Spinal cord (tissue), 10 donors: ENCODE results near the gene KISS1. TPM values are rescaled to one million over a fixed set of nuclear protein-coding genes. Genes with fewer than 3 reads are reported as not detected.

Source experiments
- DNase-seq, 6 donors: peaks; one replicate each; pipeline versions ENCODE4 v3.0.0 to v3.0.0-alpha.2; 2013 to 2015; ENCODE audit warnings: low spot score in 6 of 6, low read depth in 4 of 6
- H3K27ac ChIP-seq: one replicate; pipeline ENCODE4 v1.5.1; 2013; ENCODE audit warnings: low read depth, low read length, control low read depth
- H3K27me3 ChIP-seq: one replicate; pipeline ENCODE4 v1.6.1; 2013; ENCODE audit warnings: low read length; ENCODE audit not compliant: control insufficient read depth, insufficient read depth
- H3K36me3 ChIP-seq: one replicate; pipeline ENCODE4 v1.6.1; 2013; ENCODE audit warnings: low read length; ENCODE audit not compliant: control insufficient read depth, insufficient read depth
- H3K4me1 ChIP-seq: one replicate; pipeline ENCODE4 v1.6.1; 2013; ENCODE audit warnings: low read length; ENCODE audit not compliant: control insufficient read depth, insufficient read depth
- H3K4me3 ChIP-seq: one replicate; pipeline ENCODE4 v1.5.1; 2013; ENCODE audit warnings: low read depth, low read length, control low read depth
- H3K9me3 ChIP-seq: one replicate; pipeline ENCODE4 v1.6.1; 2013; ENCODE audit warnings: low read length; ENCODE audit not compliant: control insufficient read depth, insufficient read depth
- WGBS: methylation state at CpG from one replicate; pipeline ENCODE4 v1.1.5; 2013; ENCODE audit warnings: missing lambda C conversion rate; ENCODE audit not compliant: insufficient coverage; 5-methylcytosine and 5-hydroxymethylcytosine counted together
- polyA plus RNA-seq, 2 donors: library from polyadenylated mRNA; unstranded; fragments of 120-200 nt; gene quantifications; one replicate each; pipeline ENCODE4 v1.2.1, GENCODE V29; 2013; ENCODE audit not compliant: insufficient read length in 2 of 2
- total RNA-seq, 2 donors: library from RNA; depleted of rRNA in 1 of 2; stranded (reverse); fragments of 120-200 nt in 1 of 2; fragments of >200 nt in 1 of 2; gene quantifications; one replicate each; pipeline versions ENCODE4 v1.2.3 to v1.2.4, GENCODE V29; 2013 to 2014
- donor health status: healthy.

The KISS1 gene
- total and polyA plus RNA-seq, 4 donors, result 1.7 to 7.0 (median 2.1) TPM; not detected in 1

GRCh38 chr1:204151552-204152309, 44.6 kb downstream of the KISS1 start, which contains the start of gene ETNK2:
Gene ETNK2, minus strand, starts transcription at chr1:204152044. Its CDS starts 192 bp downstream, at chr1:204151852.
- Histone ChIP-seq H3K9me3 (no peaks in the 10 kb centered on the region), H3K4me3 (peak within 1 kb of the TSS; percentile 63), H3K27me3 (no peaks in the 10 kb centered on the region), H3K4me1 (peaks cover 45% of the 10 kb centered on the region), H3K36me3 (peaks cover 10% of the 10 kb centered on the region), H3K27ac (peak within 1 kb of the TSS; percentile 47)
- 0% methylated on average over 83 of the region's 94 CpGs for WGBS
- DNase-seq, result peak in 3 of 6 donors; percentile 38 to 83 (median 78)

GRCh38 chr1:204150702-204151551, 45.4 kb downstream of the KISS1 start:
- H3K4me3 ChIP-seq, result peak overlapping the region; percentile 59
- DNase-seq, result peak in 2 of 6 donors; percentile 10 to 45
- H3K4me1 ChIP-seq, result peaks cover 45% of the 10 kb centered on the region
- H3K27ac ChIP-seq, result peak overlapping the region; percentile 47
- WGBS, result 10% methylated on average over 24 of the region's 33 CpGs
- no peaks in the 10 kb centered on the region for H3K9me3 ChIP-seq
- no peaks in the 10 kb centered on the region for H3K27me3 ChIP-seq
- H3K36me3 ChIP-seq, result peaks cover 12% of the 10 kb centered on the region

- no peaks in the 10 kb centered on the region for H3K27me3 ChIP-seq
- H3K4me1 ChIP-seq, result peaks cover 45% of the 10 kb centered on the region
- WGBS, result 87% methylated on average over 6 of the region's 16 CpGs
- H3K9me3 ChIP-seq, result no peaks in the 10 kb centered on the region
- H3K4me3 ChIP-seq, result no peak overlapping the region
- peaks cover 12% of the 10 kb centered on the region for H3K36me3 ChIP-seq
- H3K27ac ChIP-seq, result no peak overlapping the region
- DNase-seq, result no peak
Observed at GRCh38 chr1:204149635-204150565, 46.4 kb downstream of the KISS1 start.

- no peak for DNase-seq
- Histone ChIP-seq H3K27me3 (no peaks in the 10 kb centered on the region), H3K36me3 (peaks cover 12% of the 10 kb centered on the region), H3K4me3 (no peak overlapping the region), H3K9me3 (no peaks in the 10 kb centered on the region), H3K4me1 (peaks cover 45% of the 10 kb centered on the region), H3K27ac (no peak overlapping the region)
- 74% methylated on average over 2 of the region's 2 CpGs for WGBS
Observed at GRCh38 chr1:204149107-204149506, 47.2 kb downstream of the KISS1 start.

GRCh38 chr1:204147406-204148383, 48.6 kb downstream of the KISS1 start:
- Histone ChIP-seq H3K27me3 (no peaks in the 10 kb centered on the region), H3K36me3 (peaks cover 15% of the 10 kb centered on the region), H3K4me3 (no peak overlapping the region), H3K9me3 (no peaks in the 10 kb centered on the region), H3K27ac (peak overlapping the region; percentile 25), H3K4me1 (peaks cover 43% of the 10 kb centered on the region)
- WGBS, result 59% methylated on average over 6 of the region's 13 CpGs
- DNase-seq, result peak in 1 of 6 donors; percentile 16

- no peak for DNase-seq
- peaks cover 37% of the 10 kb centered on the region for H3K4me1 ChIP-seq
- no peak overlapping the region for H3K27ac ChIP-seq
- peaks cover 15% of the 10 kb centered on the region for H3K36me3 ChIP-seq
- no peaks in the 10 kb centered on the region for H3K9me3 ChIP-seq
- H3K4me3 ChIP-seq, result no peak overlapping the region
- WGBS, result 69% methylated on average over 5 of the region's 7 CpGs
- no peaks in the 10 kb centered on the region for H3K27me3 ChIP-seq
Observed at GRCh38 chr1:204146965-204147364, 49.3 kb downstream of the KISS1 start.

GRCh38 chr1:204146309-204146708, 50.0 kb downstream of the KISS1 start:
- 93% methylated on average over 4 of the region's 6 CpGs for WGBS

GRCh38 chr1:204145033-204145504, 51.2 kb downstream of the KISS1 start:
- 93% methylated on average over 4 of the region's 4 CpGs for WGBS
- no peaks in the 10 kb centered on the region for H3K9me3 ChIP-seq

More at GRCh38 chr1:204146309-204146708, 50.0 kb downstream of the KISS1 start:
- no peak overlapping the region for H3K27ac ChIP-seq
- H3K4me3 ChIP-seq, result no peak overlapping the region
- no peaks in the 10 kb centered on the region for H3K27me3 ChIP-seq
- no peak for DNase-seq
- no peaks in the 10 kb centered on the region for H3K9me3 ChIP-seq
- H3K36me3 ChIP-seq, result peaks cover 20% of the 10 kb centered on the region
- peaks cover 35% of the 10 kb centered on the region for H3K4me1 ChIP-seq

More at GRCh38 chr1:204145033-204145504, 51.2 kb downstream of the KISS1 start:
- no peak for DNase-seq
- Histone ChIP-seq H3K4me3 (no peak overlapping the region), H3K4me1 (peaks cover 23% of the 10 kb centered on the region), H3K36me3 (peaks cover 28% of the 10 kb centered on the region), H3K27ac (no peak overlapping the region), H3K27me3 (no peaks in the 10 kb centered on the region)
